HCT116 (cell line): ENCODE results near the gene ZNF423.

Experiments used
- CBX3 ChIP-seq: IDR thresholded peaks from 2 replicates; pipeline ENCODE4 v1.6.1; 2012; ENCODE audit warnings: low read depth
- EGR1 ChIP-seq: IDR thresholded peaks from 2 replicates; pipeline ENCODE4 v1.6.1; 2012; ENCODE audit warnings: low read depth
- ELF1 ChIP-seq: IDR thresholded peaks from 2 replicates; pipeline ENCODE4 v1.6.1; 2012; ENCODE audit warnings: low read depth, borderline replicate concordance
- EZH2 ChIP-seq: fragments of 200-600 bp; sonication (generic); IDR thresholded peaks from 2 replicates; pipeline ENCODE4 v1.6.1; 2017; ENCODE audit warnings: antibody characterized with exemption, mixed run types
- EZH2phosphoT487 ChIP-seq: fragments of 200-600 bp; IDR thresholded peaks from 2 replicates; pipeline ENCODE4 v1.6.1; 2018; ENCODE audit warnings: antibody characterized with exemption, borderline replicate concordance
- FOSL1 ChIP-seq: IDR thresholded peaks from 2 replicates; pipeline ENCODE4 v1.6.1; 2012; ENCODE audit warnings: low read depth
- JUND ChIP-seq: IDR thresholded peaks from 2 replicates; pipeline ENCODE4 v1.6.1; 2012
- POLR2A ChIP-seq: IDR thresholded peaks from 2 replicates; pipeline ENCODE4 v1.7.0; 2011; ENCODE audit warnings: borderline replicate concordance; ENCODE audit not compliant: insufficient read depth, insufficient read length; ENCODE audit errors: extremely low read depth
- RAD21 ChIP-seq: IDR thresholded peaks from 2 replicates; pipeline ENCODE4 v1.6.1; 2012; ENCODE audit warnings: low read depth, mild to moderate bottlenecking
- SIN3A ChIP-seq: IDR thresholded peaks from 2 replicates; pipeline ENCODE4 v1.6.1; 2012; ENCODE audit warnings: low read depth
- ZFX ChIP-seq: fragments of 450-650 bp; IDR thresholded peaks from 2 replicates; pipeline ENCODE4 v1.6.1; 2017
- TF ChIP-seq, protein P1 (sequence below), 3 experiments: fragments of 200-600 bp in 1 of 3; sonication (generic) in 1 of 3; IDR thresholded peaks in 2 of 3; conservative IDR thresholded peaks in 1 of 3; 2 replicates each; pipeline ENCODE4 v1.5.1; 2012 to 2017; ENCODE audit warnings: low read depth in 2 of 3, low read length in 2 of 3, antibody characterized with exemption in 1 of 3, borderline replicate concordance in 1 of 3, control low read depth in 1 of 3, mild to moderate bottlenecking in 1 of 3, mixed read lengths in 1 of 3, mixed run types in 1 of 3, moderate library complexity in 1 of 3; ENCODE audit not compliant: insufficient read depth in 1 of 3
- TF ChIP-seq, protein P2 (sequence below): IDR thresholded peaks from 2 replicates; pipeline ENCODE4 v1.6.1; 2012

DNA sequence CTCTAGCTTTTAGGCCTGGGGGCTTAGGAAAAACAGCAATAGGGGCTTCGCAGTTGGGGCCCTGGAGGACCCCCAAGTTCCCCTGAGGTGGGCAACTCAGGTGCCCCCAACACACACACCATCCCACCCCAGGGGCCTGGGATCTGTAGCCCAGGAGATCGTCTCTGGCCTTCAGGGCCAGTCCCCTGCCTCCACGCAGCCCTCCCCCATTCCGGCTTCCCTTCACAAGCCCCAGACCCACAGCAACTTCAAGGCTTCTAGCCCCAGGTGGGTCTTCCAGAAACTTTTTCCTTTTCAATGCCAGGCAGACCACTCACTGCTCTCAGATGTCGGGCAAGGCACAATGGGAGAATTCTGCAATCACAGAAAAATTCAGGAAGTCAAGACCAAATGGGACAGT, 402.9 kb downstream of the ZNF423 start:
- TF ChIP-seq POLR2A: no peak
- no peak for TF ChIP-seq RAD21
- TF ChIP-seq EGR1: no peak
- TF ChIP-seq, protein P1, sequence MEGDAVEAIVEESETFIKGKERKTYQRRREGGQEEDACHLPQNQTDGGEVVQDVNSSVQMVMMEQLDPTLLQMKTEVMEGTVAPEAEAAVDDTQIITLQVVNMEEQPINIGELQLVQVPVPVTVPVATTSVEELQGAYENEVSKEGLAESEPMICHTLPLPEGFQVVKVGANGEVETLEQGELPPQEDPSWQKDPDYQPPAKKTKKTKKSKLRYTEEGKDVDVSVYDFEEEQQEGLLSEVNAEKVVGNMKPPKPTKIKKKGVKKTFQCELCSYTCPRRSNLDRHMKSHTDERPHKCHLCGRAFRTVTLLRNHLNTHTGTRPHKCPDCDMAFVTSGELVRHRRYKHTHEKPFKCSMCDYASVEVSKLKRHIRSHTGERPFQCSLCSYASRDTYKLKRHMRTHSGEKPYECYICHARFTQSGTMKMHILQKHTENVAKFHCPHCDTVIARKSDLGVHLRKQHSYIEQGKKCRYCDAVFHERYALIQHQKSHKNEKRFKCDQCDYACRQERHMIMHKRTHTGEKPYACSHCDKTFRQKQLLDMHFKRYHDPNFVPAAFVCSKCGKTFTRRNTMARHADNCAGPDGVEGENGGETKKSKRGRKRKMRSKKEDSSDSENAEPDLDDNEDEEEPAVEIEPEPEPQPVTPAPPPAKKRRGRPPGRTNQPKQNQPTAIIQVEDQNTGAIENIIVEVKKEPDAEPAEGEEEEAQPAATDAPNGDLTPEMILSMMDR (IDR thresholded peaks at IDR 0.05 in 2 of 3, conservative IDR thresholded peaks at IDR 0.05 in 1 of 3; ENCODE audit: borderline replicate concordance in 1 of 3, insufficient read depth in 1 of 3, low read depth in 2 of 3, low read length in 2 of 3): no peak
- TF ChIP-seq, protein P2, sequence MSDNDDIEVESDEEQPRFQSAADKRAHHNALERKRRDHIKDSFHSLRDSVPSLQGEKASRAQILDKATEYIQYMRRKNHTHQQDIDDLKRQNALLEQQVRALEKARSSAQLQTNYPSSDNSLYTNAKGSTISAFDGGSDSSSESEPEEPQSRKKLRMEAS: no peak
- TF ChIP-seq CBX3: no peak
- no peak for TF ChIP-seq ZFX
- TF ChIP-seq ELF1: no peak
- no peak for TF ChIP-seq EZH2
- no peak for TF ChIP-seq FOSL1
- TF ChIP-seq JUND: no peak
- TF ChIP-seq EZH2phosphoT487: no peak
- TF ChIP-seq SIN3A: no peak
